A673 (cell line): Measurements from ENCODE around the gene CLDN7. TPM values are rescaled to one million over a fixed set of nuclear protein-coding genes. Genes with fewer than 3 reads are reported as not detected.

Experiments
- BruUV-seq: library from RNA; stranded (reverse); fragments of 400-500 nt; replicated peaks from 2 replicates; lab custom pipeline; 2021; lab: Mats Ljungman, UMichigan
- CTCF ChIA-PET: fragments of 300-600 bp; sonication (Branson Sonifier 250); formaldehyde crosslinking; loops from one replicate; lab custom pipeline; 2022; ENCODE audit warnings: antibody characterized with exemption; lab: Charles Lee
- POLR2A ChIA-PET: fragments of 300-600 bp; sonication (Branson Sonifier 250); formaldehyde crosslinking; loops from one replicate; lab custom pipeline; 2022; ENCODE audit warnings: antibody characterized with exemption; ENCODE audit not compliant: low non-redundant PET; lab: Charles Lee
- DNase-seq: peaks from one replicate; pipeline ENCODE4 v3.0.0-alpha.2; 2015; ENCODE audit warnings: low spot score
- H3K27ac ChIP-seq: fragments of 200-600 bp; sonication (generic); 2 replicates; pipeline ENCODE4 v1.5.1; 2016; ENCODE audit warnings: mixed run types, low read depth, mild to moderate bottlenecking, mixed read lengths, antibody characterized with exemption, low read length; ENCODE audit not compliant: poor library complexity, severe bottlenecking
- H3K27me3 ChIP-seq: fragments of 200-600 bp; sonication (generic); replicated peaks from 2 replicates; pipeline ENCODE4 v1.6.1; 2017; ENCODE audit warnings: mixed run types, low read depth, mild to moderate bottlenecking, mixed read lengths, antibody characterized with exemption, low read length; ENCODE audit not compliant: insufficient read depth, poor library complexity
- H3K36me3 ChIP-seq: fragments of 200-600 bp; sonication (generic); 2 replicates; pipeline ENCODE4 v1.6.1; 2016; ENCODE audit warnings: mixed run types, mild to moderate bottlenecking, mixed read lengths, antibody characterized with exemption, low read length; ENCODE audit not compliant: insufficient read depth, poor library complexity, severe bottlenecking
- H3K4me1 ChIP-seq: fragments of 200-600 bp; sonication (generic); 2 replicates; pipeline ENCODE4 v1.6.1; 2017; ENCODE audit warnings: mixed run types, mild to moderate bottlenecking, mixed read lengths, antibody characterized with exemption, low read length; ENCODE audit not compliant: insufficient read depth, poor library complexity, severe bottlenecking
- H3K4me3 ChIP-seq: fragments of 200-600 bp; sonication (generic); 2 replicates; pipeline ENCODE4 v1.5.1; 2016; ENCODE audit warnings: low read depth, mixed run types, mild to moderate bottlenecking, mixed read lengths, low read length; ENCODE audit not compliant: poor library complexity, severe bottlenecking
- H3K9me3 ChIP-seq: fragments of 200-600 bp; sonication (generic); 2 replicates; pipeline ENCODE4 v1.6.1; 2016; ENCODE audit warnings: mixed run types, low read depth, mild to moderate bottlenecking, mixed read lengths, antibody characterized with exemption, low read length; ENCODE audit not compliant: poor library complexity, severe bottlenecking
- CTCF ChIP-seq: fragments of 300-800, 200-600 bp; sonication (generic); conservative IDR thresholded peaks from 2 replicates; pipeline ENCODE4 v1.5.1; 2017; ENCODE audit warnings: low read depth, mild to moderate bottlenecking, antibody characterized with exemption, low read length, moderate library complexity, mixed read lengths
- EZH2 ChIP-seq: fragments of 200-600 bp; sonication (generic); IDR thresholded peaks from 2 replicates; pipeline ENCODE4 v1.6.1; 2017; ENCODE audit warnings: borderline replicate concordance, low read depth, mild to moderate bottlenecking, mixed read lengths, antibody characterized with exemption, low read length; ENCODE audit not compliant: poor library complexity, severe bottlenecking
- intact Hi-C: fragments of 100-400 bp; cut with micrococcal nuclease; formaldehyde crosslinking; loops from one replicate; pipeline ENCODE4 v1.10.0; 2022; ENCODE audit not compliant: unreplicated experiment
- total RNA-seq: library from RNA; stranded (reverse); gene quantifications from 2 replicates; pipeline ENCODE4 v1.2.3, GENCODE V29; 2021

Gene CLDN7
- total RNA-seq, 1 experiment from 2014 or later, result not detected

GRCh38 chr17:7233701-7234082, 28.6 kb downstream of the CLDN7 start:
- Histone ChIP-seq H3K36me3 (peaks cover 51% of the 10 kb centered on the region), H3K4me1 (peaks cover 26% of the 10 kb centered on the region), H3K27me3 (no peaks in the 10 kb centered on the region), H3K9me3 (no peaks in the 10 kb centered on the region), H3K27ac (peak overlapping the region; percentile 83), H3K4me3 (peak overlapping the region; percentile 78)
- intact Hi-C loops, result no loop called here
- TF ChIP-seq EZH2 (no peak), CTCF (no peak)
- BruUV-seq, result no TSS peak
- POLR2A ChIA-PET, result interaction anchor here (0.6 to 1.0 kb wide), 3 partner anchors 11 to 19 kb away, joined by 3 to 5 read pairs (median 3); partner anchors contain the start of gene DLG4
- CTCF ChIA-PET, result interaction anchor here (1.1 kb wide), 1 partner anchor 63 kb away, joined by 3 read pairs; no protein-coding TSS in a partner anchor
- DNase-seq, result peak; percentile 65

- Histone ChIP-seq H3K27ac (no peak overlapping the region), H3K27me3 (no peaks in the 10 kb centered on the region), H3K36me3 (peaks cover 64% of the 10 kb centered on the region), H3K9me3 (no peaks in the 10 kb centered on the region), H3K4me3 (peak overlapping the region; percentile 78), H3K4me1 (peaks cover 22% of the 10 kb centered on the region)
- BruUV-seq, result TSS peak; percentile 43
- intact Hi-C loops, result no loop called here
- POLR2A ChIA-PET, result interaction anchor here (0.6 to 0.7 kb wide), 2 partner anchors 8 to 18 kb away, joined by 3 read pairs; no protein-coding TSS in a partner anchor
- CTCF ChIA-PET, result no interaction called here
- DNase-seq, result no peak
- no peak for TF ChIP-seq CTCF
- TF ChIP-seq EZH2, result no peak
Observed at GRCh38 chr17:7232114-7232513, 30.2 kb downstream of the CLDN7 start.

GRCh38 chr17:7229504-7229903, 32.8 kb downstream of the CLDN7 start:
- no TSS peak for BruUV-seq
- TF ChIP-seq EZH2 (no peak), CTCF (no peak)
- peaks cover 8% of the 10 kb centered on the region for H3K4me1 ChIP-seq
- peaks cover 65% of the 10 kb centered on the region for H3K36me3 ChIP-seq
- ChIA-PET POLR2A (no interaction called here), CTCF (no interaction called here)
- H3K9me3 ChIP-seq, result no peaks in the 10 kb centered on the region
- no peak overlapping the region for H3K27ac ChIP-seq
- intact Hi-C loops, result no loop called here
- H3K27me3 ChIP-seq, result no peaks in the 10 kb centered on the region
- no peak for DNase-seq
- H3K4me3 ChIP-seq, result no peak overlapping the region
